DOHH2 (cell line): ENCODE results near the gene FKBP2.

ENCODE experiments used
- EZH2phosphoT487 ChIP-seq: fragments of 200-600 bp; sonication (generic); IDR thresholded peaks from 2 replicates; pipeline ENCODE4 v1.6.1; 2017; ENCODE audit warnings: borderline replicate concordance, mild to moderate bottlenecking, antibody characterized with exemption, low read length, moderate library complexity, mixed read lengths
- TF ChIP-seq, protein P1 (sequence below): fragments of 200-600 bp; sonication (generic); IDR thresholded peaks from one replicate; pipeline ENCODE4 v1.5.1; 2014; ENCODE audit warnings: antibody characterized with exemption, mild to moderate bottlenecking, low read depth, low read length; ENCODE audit not compliant: poor library complexity, severe bottlenecking

- TF ChIP-seq, protein P1, sequence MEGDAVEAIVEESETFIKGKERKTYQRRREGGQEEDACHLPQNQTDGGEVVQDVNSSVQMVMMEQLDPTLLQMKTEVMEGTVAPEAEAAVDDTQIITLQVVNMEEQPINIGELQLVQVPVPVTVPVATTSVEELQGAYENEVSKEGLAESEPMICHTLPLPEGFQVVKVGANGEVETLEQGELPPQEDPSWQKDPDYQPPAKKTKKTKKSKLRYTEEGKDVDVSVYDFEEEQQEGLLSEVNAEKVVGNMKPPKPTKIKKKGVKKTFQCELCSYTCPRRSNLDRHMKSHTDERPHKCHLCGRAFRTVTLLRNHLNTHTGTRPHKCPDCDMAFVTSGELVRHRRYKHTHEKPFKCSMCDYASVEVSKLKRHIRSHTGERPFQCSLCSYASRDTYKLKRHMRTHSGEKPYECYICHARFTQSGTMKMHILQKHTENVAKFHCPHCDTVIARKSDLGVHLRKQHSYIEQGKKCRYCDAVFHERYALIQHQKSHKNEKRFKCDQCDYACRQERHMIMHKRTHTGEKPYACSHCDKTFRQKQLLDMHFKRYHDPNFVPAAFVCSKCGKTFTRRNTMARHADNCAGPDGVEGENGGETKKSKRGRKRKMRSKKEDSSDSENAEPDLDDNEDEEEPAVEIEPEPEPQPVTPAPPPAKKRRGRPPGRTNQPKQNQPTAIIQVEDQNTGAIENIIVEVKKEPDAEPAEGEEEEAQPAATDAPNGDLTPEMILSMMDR, result no peak
- TF ChIP-seq EZH2phosphoT487, result no peak
Measured at GRCh38 chr11:64247729-64248531, 7.0 kb downstream of the FKBP2 start.
